H9 (cell line): Measurements from ENCODE around the gene MGP. TPM values are rescaled to one million over a fixed set of nuclear protein-coding genes. Genes with fewer than 3 reads are reported as not detected.

Experiments used
- DNase-seq: peaks from one replicate; pipeline ENCODE4 v3.0.0-alpha.2; 2017
- H2AFZ ChIP-seq: one replicate; pipeline ENCODE4 v1.6.1; 2013; ENCODE audit warnings: mild to moderate bottlenecking, low read length, control low read depth, moderate library complexity
- H2AK5ac ChIP-seq: 2 replicates; pipeline ENCODE4 v1.6.1; 2013; ENCODE audit warnings: low read length, control low read depth, mixed read lengths; ENCODE audit not compliant: insufficient read length
- H2BK120ac ChIP-seq: one replicate; pipeline ENCODE4 v1.6.1; 2013; ENCODE audit warnings: low read depth, mild to moderate bottlenecking, low read length, control low read depth, inconsistent platforms; ENCODE audit not compliant: poor library complexity, severe bottlenecking
- H2BK12ac ChIP-seq: 2 replicates; pipeline ENCODE4 v1.6.1; 2013; ENCODE audit warnings: low read length, control low read depth, mixed read lengths, low read depth; ENCODE audit not compliant: insufficient read length
- H2BK15ac ChIP-seq: 2 replicates; pipeline ENCODE4 v1.6.1; 2013; ENCODE audit warnings: low read depth, low read length, control low read depth
- H2BK20ac ChIP-seq: one replicate; pipeline ENCODE4 v1.6.1; 2013; ENCODE audit warnings: low read depth, mild to moderate bottlenecking, low read length, control low read depth, inconsistent platforms; ENCODE audit not compliant: poor library complexity, severe bottlenecking
- H2BK5ac ChIP-seq: 2 replicates; pipeline ENCODE4 v1.6.1; 2013; ENCODE audit warnings: low read length, control low read depth, mixed read lengths; ENCODE audit not compliant: insufficient read length
- H3K14ac ChIP-seq: 2 replicates; pipeline ENCODE4 v1.6.1; 2013; ENCODE audit warnings: low read length, control low read depth; ENCODE audit not compliant: insufficient read depth
- H3K18ac ChIP-seq: 2 replicates; pipeline ENCODE4 v1.6.1; 2013; ENCODE audit warnings: low read depth, mild to moderate bottlenecking, mixed read lengths, low read length, control low read depth; ENCODE audit not compliant: insufficient read length
- H3K23ac ChIP-seq: 2 replicates; pipeline ENCODE4 v1.6.1; 2013; ENCODE audit warnings: low read length, control low read depth, mixed read lengths, low read depth; ENCODE audit not compliant: insufficient read length
- H3K23me2 ChIP-seq: 2 replicates; pipeline ENCODE4 v1.6.1; 2013; ENCODE audit warnings: low read depth, mild to moderate bottlenecking, mixed read lengths, low read length, control low read depth; ENCODE audit not compliant: insufficient read length, poor library complexity, severe bottlenecking
- H3K27ac ChIP-seq: 2 replicates; pipeline ENCODE4 v1.5.1; 2013; ENCODE audit warnings: low read length, control low read depth, mixed read lengths, low read depth; ENCODE audit not compliant: insufficient read length
- H3K27me3 ChIP-seq: 2 replicates; pipeline ENCODE4 v1.6.1; 2013; ENCODE audit warnings: low read length, control low read depth, inconsistent platforms; ENCODE audit not compliant: insufficient read depth
- H3K4ac ChIP-seq: 2 replicates; pipeline ENCODE4 v1.6.1; 2013; ENCODE audit warnings: low read depth, mild to moderate bottlenecking, control low read depth, inconsistent platforms, low read length, moderate library complexity
- H3K4me1 ChIP-seq: 2 replicates; pipeline ENCODE4 v1.6.1; 2013; ENCODE audit warnings: low read length, control low read depth, inconsistent platforms; ENCODE audit not compliant: insufficient read depth
- H3K4me2 ChIP-seq: 2 replicates; pipeline ENCODE4 v1.6.1; 2013; ENCODE audit warnings: low read length, control low read depth, mixed read lengths; ENCODE audit not compliant: insufficient read length, insufficient read depth
- H3K56ac ChIP-seq: 2 replicates; pipeline ENCODE4 v1.6.1; 2013; ENCODE audit warnings: low read depth, mild to moderate bottlenecking, mixed read lengths, low read length, control low read depth; ENCODE audit not compliant: insufficient read length
- H3K79me1 ChIP-seq: 2 replicates; pipeline ENCODE4 v1.6.1; 2013; ENCODE audit warnings: low read depth, mild to moderate bottlenecking, moderate library complexity, low read length, control low read depth, inconsistent platforms; ENCODE audit not compliant: insufficient read depth, poor library complexity, severe bottlenecking
- H3K79me2 ChIP-seq: 2 replicates; pipeline ENCODE4 v1.6.1; 2013; ENCODE audit warnings: low read length, control low read depth, inconsistent platforms; ENCODE audit not compliant: insufficient read depth
- H3K9ac ChIP-seq: 2 replicates; pipeline ENCODE4 v1.6.1; 2013; ENCODE audit warnings: low read length, control low read depth, mixed read lengths; ENCODE audit not compliant: insufficient read length; ENCODE audit errors: extremely low read depth
- H3K9me3 ChIP-seq: one replicate; pipeline ENCODE4 v1.6.1; 2013; ENCODE audit warnings: low read depth, low read length, inconsistent platforms; ENCODE audit not compliant: control insufficient read depth
- H3T11ph ChIP-seq: one replicate; pipeline ENCODE4 v1.6.1; 2013; ENCODE audit warnings: mild to moderate bottlenecking, low read length, control low read depth, inconsistent platforms
- H4K20me1 ChIP-seq: one replicate; pipeline ENCODE4 v1.6.1; 2013; ENCODE audit not compliant: control insufficient read depth, insufficient read length, insufficient read depth
- H4K5ac ChIP-seq: 2 replicates; pipeline ENCODE4 v1.6.1; 2013; ENCODE audit warnings: low read depth, mild to moderate bottlenecking, mixed read lengths, low read length, control low read depth; ENCODE audit not compliant: insufficient read length
- H4K8ac ChIP-seq: replicated peaks from 2 replicates; pipeline ENCODE4 v1.6.1; 2013; ENCODE audit warnings: low read length, control low read depth, mixed read lengths, low read depth; ENCODE audit not compliant: insufficient read length
- H4K91ac ChIP-seq: 2 replicates; pipeline ENCODE4 v1.6.1; 2013; ENCODE audit warnings: low read depth, mild to moderate bottlenecking, moderate library complexity, mixed read lengths, low read length, control low read depth; ENCODE audit not compliant: insufficient read length
- H3K27ac Mint-ChIP-seq, 3 experiments: 2 replicates in 2 of 3; 3 replicates in 1 of 3; pipeline ENCODE4 v1.8.0; 2020 to 2021; ENCODE audit warnings: mixed read lengths in 3 of 3, mild to moderate bottlenecking in 1 of 3, moderate library complexity in 1 of 3
- H3K27me3 Mint-ChIP-seq: 2 replicates; pipeline ENCODE4 v1.8.0; 2021; ENCODE audit warnings: low read depth, mild to moderate bottlenecking, moderate library complexity, mixed read lengths
- H3K36me3 Mint-ChIP-seq, 3 experiments: 2 replicates in 2 of 3; 3 replicates in 1 of 3; pipeline ENCODE4 v1.8.0; 2020 to 2021; ENCODE audit warnings: low read depth in 3 of 3, mixed read lengths in 3 of 3; ENCODE audit not compliant: insufficient read depth in 1 of 3
- H3K4me1 Mint-ChIP-seq, 2 experiments: 2 replicates each; pipeline ENCODE4 v1.8.0; 2020; ENCODE audit warnings: mixed read lengths in 2 of 2
- H3K4me3 Mint-ChIP-seq, 2 experiments: 2 replicates in 1 of 2; 3 replicates in 1 of 2; pipeline ENCODE4 v1.8.0; 2020 to 2021; ENCODE audit warnings: mild to moderate bottlenecking in 2 of 2, mixed read lengths in 2 of 2, moderate library complexity in 1 of 2
- H3K9me3 Mint-ChIP-seq, 2 experiments: 2 replicates in 1 of 2; 3 replicates in 1 of 2; pipeline ENCODE4 v1.8.0; 2020; ENCODE audit warnings: mild to moderate bottlenecking in 2 of 2, mixed read lengths in 2 of 2, moderate library complexity in 1 of 2
- CTCF ChIP-seq: fragments of 200-600 bp; sonication (generic); conservative IDR thresholded peaks from 3 replicates; pipeline ENCODE4 v1.8.0; 2021; ENCODE audit warnings: antibody characterized with exemption, mild to moderate bottlenecking
- WGBS: extraction: QIAGEN DNeasy Blood & Tissue Kit; methylation state at CpG from one replicate; pipeline ENCODE4 v1.1.7; 2013; ENCODE audit warnings: missing lambda C conversion rate, low lambda C conversion rate, mixed read lengths; ENCODE audit not compliant: insufficient read length; ENCODE audit errors: extremely low coverage; 5-methylcytosine and 5-hydroxymethylcytosine counted together
- total RNA-seq: library from RNA; stranded (reverse); gene quantifications from 2 replicates; pipeline ENCODE4 v1.2.1, GENCODE V29; 2021

MGP gene
- total RNA-seq, 1 experiment from 2014 or later: not detected

GRCh38 chr12:14935031-14935430, 49.4 kb upstream of the MGP start:
- H3K27me3 ChIP-seq: no peaks in the 10 kb centered on the region
- no peak overlapping the region for H2BK20ac ChIP-seq
- WGBS: no CpG with 5 or more reads among the region's 4 CpGs
- H3K4ac ChIP-seq: no peak overlapping the region
- no peak overlapping the region for H2AK5ac ChIP-seq
- no peak overlapping the region for H3K23ac ChIP-seq
- H3K18ac ChIP-seq: no peak overlapping the region
- Mint-ChIP-seq H3K27me3 (no peaks in the 10 kb centered on the region; the same call in 1 of the 2 replicates), H3K27ac (no peak overlapping the region), H3K36me3 (no peaks in the 10 kb centered on the region), H3K4me3 (no peak overlapping the region), H3K4me1 (no peaks in the 10 kb centered on the region; a peak in 1 of 4 replicates), H3K9me3 (no peaks in the 10 kb centered on the region; a peak in 1 of 5 replicates)
- no peak overlapping the region for H2BK12ac ChIP-seq
- H3K4me1 ChIP-seq: no peaks in the 10 kb centered on the region
- H4K5ac ChIP-seq: no peak overlapping the region
- no peaks in the 10 kb centered on the region for H3K79me2 ChIP-seq
- H2AFZ ChIP-seq: no peak overlapping the region
- no peak overlapping the region for H3K56ac ChIP-seq
- no peak for TF ChIP-seq CTCF
- H2BK120ac ChIP-seq: no peak overlapping the region
- no peaks in the 10 kb centered on the region for H3K9me3 ChIP-seq
- H4K8ac ChIP-seq: no peak overlapping the region
- H2BK15ac ChIP-seq: no peak overlapping the region
- H3K23me2 ChIP-seq: no peaks in the 10 kb centered on the region
- H3K27ac ChIP-seq: no peak overlapping the region
- H2BK5ac ChIP-seq: no peak overlapping the region
- no peak overlapping the region for H4K91ac ChIP-seq
- H4K20me1 ChIP-seq: no peaks in the 10 kb centered on the region
- H3K14ac ChIP-seq: no peak overlapping the region
- no peak for DNase-seq
- no peak overlapping the region for H3K4me2 ChIP-seq
- H3K9ac ChIP-seq: no peak overlapping the region
- H3K79me1 ChIP-seq: no peaks in the 10 kb centered on the region
- no peak overlapping the region for H3T11ph ChIP-seq
